ENCODE data around the gene RYR2.

RYR2 gene

GRCh38 chr1:237041795-237042525, at the start of gene RYR2:
Gene RYR2, plus strand, starts transcription at chr1:237042184. Its CDS starts 338 bp downstream, at chr1:237042522.
- DNase-seq = peak in 1 of 2 experiments; percentile 8

GRCh38 chr1:236992449-236992848, 49.5 kb upstream of the RYR2 start:
- no peak for DNase-seq

DNA sequence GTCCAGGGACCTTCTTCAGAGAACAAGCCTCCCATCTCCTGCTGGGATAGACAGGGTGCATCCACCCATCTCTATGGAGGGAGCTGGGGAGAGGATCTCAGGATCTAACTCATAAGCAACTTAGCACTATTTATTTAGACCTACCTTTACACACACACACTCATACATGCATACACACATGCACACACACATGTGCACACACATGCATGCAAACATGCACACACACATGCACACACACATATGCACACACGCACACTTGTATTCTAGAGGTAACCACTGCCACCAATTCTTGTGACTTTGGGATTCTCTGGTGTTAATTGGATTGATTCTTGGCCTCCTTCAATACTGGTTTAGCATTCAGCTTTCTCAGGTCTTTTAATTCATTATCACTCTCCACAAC, 47.5 kb upstream of the RYR2 start:
- no peak for DNase-seq

DNA sequence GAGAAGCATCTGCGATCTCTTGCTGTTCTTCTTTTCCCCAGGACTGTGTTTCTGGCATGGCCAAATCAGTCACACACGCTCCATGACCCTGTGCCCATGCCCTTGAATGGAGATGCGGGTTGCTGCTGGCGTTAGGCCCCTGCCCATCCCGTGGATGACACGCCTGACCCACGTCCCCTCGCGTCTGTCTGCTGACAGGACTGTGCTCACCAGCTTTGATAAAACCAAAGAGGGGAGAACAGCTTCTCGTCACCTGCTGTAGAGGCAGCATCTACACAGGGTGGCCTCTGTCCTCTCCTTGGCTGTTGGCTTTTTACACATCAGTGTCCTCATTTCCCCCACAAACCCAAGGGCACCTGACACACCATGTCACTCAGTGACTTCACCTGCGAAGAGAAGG, 44.6 kb upstream of the RYR2 start:
- no peak for DNase-seq

- no peak for DNase-seq
These were observed 44.1 kb upstream of the RYR2 start for GRCh38 chr1:236997882-236998281.

- DNase-seq = no peak
These were observed 43.4 kb upstream of the RYR2 start for GRCh38 chr1:236998546-236998945.

- DNase-seq = no peak
These were observed 41.8 kb upstream of the RYR2 start for GRCh38 chr1:237000191-237000590.

DNA sequence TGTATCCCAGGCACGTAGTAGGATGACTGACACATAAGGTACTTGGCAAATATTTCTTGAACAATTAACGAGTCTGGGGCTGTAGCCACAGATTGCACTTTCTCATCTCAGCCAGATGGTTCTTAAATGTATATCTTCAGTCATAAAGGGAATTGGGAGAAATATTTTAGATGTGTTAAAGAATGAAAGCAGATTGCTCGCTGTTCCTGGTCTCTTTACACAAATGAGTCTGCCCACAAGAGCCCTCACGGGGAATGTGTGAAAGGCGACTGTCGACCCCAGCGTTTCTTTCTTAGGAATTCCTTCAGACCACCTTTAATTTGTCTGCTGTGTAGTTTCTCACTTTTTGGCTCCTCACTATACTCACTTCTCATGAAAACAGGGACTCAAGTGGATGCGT, 38.5 kb upstream of the RYR2 start:
- no peak for DNase-seq

- DNase-seq = no peak
These were observed 37.9 kb upstream of the RYR2 start, which contains the start of gene MT1HL1 for GRCh38 chr1:237004116-237004515. Gene MT1HL1, minus strand, starts transcription at chr1:237004441. Its CDS starts 69 bp downstream, at chr1:237004372.

DNA sequence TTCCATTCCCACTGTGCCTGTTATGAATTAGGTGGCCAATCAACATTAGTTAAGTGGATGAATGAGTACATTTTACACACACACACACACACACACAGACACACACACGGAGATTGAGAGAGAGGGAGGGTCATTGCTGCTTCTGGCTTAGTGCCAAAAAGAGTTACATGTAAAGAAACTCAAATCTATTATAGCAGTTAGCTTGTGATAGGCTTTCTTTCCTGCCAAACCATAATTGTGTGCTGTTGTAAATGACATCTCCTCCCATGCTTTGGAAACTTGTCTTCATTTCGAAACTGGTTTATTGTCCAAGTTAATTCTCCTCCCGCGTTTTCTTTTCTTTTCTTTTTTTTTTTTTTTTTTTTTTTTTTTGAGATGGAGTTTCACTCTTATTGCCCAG, 36.3 kb upstream of the RYR2 start:
- no peak for DNase-seq

GRCh38 chr1:237007147-237007881, 34.7 kb upstream of the RYR2 start:
- DNase-seq = no peak

DNA sequence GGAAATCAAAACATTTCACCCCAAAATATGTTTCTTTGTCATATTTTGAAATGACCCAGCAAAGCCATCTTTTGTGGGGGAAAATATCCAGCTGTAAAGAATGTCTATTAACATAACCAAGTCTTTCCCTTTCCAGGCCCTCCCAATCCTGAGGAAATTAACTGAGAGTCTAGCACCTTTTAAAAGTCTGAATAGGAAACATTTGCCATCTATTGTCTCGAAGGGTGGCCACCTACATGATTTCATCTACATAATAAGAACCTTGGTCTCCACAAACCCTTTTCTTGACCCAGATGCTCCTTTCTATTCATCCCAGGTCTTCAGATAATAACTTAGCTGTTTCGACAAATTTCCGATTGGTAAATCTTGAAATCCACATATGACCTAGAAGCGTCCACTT, 32.4 kb upstream of the RYR2 start:
- DNase-seq = no peak

DNA sequence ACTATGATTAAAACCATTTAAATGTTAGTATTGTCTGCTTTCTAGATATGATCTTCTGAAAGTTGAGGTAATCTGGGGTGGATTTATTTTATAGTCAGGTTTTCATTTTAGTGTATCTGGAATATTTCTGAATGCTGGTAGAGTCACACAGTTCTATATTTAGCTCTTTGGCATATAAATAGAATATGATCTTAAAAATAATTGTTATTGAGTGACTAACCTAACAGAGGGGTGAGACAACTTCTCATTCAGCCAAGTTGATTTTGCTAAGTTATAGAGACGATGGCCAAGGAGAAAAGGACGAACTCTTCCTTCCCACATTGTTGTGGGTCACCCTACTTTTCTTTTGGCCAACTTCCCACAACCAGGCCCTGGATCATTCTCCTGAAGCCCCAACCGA, 30.6 kb upstream of the RYR2 start:
- DNase-seq = no peak

- no peak for DNase-seq
These were observed 29.6 kb upstream of the RYR2 start for GRCh38 chr1:237012361-237012760.

- no peak for DNase-seq
These were observed 29.1 kb upstream of the RYR2 start for GRCh38 chr1:237012788-237013383.

DNA sequence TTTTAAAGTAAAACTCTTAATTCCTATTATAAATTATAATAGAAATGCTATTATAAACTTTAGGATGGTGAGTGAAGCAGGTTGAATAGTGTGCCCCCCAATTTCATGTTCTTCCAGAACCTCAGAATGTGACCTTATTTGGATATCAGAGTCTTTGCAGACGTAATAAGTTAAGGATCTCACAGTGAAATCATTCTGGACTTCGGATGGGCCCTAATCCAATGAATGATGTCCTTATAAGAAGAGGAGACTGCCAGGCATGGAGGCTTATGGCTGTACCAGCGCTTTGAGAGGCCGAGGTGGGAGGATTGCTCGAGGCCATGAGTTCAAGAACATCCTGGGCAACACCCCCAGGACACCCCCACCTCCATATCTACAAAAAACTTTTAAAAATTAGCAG, 28.4 kb upstream of the RYR2 start:
- DNase-seq = no peak

DNA sequence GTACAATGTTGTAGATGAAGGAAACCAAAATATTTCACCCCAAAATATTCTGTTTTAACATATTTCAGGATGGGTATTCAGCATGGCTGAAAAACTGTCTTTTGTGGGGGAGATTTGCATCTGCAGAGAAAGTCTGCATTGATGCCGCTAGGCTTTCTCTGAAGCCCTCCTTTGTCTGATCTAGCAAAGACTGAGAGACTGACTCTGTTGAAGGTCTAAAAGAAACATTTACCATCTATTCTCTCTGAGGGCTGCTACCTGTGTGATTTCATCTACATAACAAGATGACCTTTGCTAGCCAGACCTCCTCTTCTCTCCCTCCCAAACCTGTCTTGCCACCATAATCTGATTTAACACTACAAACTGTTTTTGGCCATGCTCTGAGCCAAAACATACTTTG, 25.4 kb upstream of the RYR2 start:
- DNase-seq = no peak

DNA sequence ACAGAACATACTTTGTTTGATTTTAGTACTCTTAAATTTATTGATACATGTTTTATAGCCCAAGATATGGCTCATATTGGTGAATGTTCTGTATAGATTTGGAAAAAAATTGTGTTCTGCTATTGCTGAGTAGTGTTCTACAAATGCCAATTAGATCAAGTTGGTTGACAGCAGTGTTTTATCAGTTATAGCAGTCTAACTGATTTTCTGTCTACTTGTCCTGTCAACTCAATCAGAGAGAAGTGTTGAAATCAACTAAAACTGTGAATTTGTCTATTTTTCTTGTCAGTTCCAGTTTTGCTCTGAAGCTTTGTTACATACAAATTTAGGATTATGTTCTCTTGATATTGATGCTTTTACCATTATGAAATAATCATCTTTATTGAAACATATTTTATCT, 23.1 kb upstream of the RYR2 start:
- no peak for DNase-seq

DNA sequence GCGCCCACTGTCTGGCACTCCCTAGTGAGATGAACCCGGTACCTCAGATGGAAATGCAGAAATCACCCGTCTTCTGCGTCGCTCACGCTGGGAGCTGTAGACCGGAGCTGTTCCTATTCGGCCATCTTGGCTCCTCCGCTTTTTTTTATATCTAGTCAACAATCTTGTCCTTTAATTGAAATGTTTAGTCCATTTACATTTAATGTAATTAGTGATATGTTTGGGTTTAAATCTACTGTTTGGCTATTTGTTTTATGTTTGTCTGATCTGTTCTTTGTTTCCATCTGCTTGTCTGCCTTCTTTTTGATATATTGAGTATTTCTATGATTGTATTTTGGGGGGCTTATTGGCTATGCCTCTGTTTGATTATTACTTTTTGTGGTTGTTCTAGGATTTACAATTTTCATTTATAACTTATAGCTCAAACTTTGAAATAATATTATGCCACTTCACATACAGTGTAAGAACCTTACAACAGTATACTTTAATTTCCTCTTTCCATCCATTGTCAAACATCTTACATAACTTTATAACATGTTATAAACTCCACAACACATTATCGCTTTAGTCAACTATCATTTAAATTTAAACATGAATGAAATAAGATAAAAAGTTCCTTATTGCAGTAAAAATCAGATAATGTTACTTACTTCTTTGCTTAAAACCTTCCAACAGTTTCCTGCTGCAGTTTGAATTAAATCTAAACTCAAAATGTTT, 16.5 kb upstream of the RYR2 start:
- no peak for DNase-seq

DNA sequence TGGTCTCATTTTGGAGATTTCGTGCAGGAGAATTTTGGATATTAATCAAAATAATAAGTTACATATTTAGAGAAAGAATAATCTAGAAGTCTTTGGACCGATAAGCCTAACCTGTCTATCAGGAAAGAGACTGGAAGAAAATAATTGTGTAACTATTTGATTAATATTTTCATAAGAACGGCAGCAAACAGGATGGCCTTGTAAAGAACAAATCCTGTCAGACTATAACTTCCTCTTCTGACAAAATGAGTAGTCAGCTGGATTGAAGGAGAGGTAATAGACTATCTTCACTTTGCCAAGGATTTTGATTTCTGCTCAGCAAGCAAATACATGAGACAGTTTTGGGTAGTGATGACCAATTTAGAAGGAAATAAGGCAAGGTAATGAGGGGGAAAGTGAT, 12.7 kb upstream of the RYR2 start:
- no peak for DNase-seq

GRCh38 chr1:237029850-237030535, 12.0 kb upstream of the RYR2 start:
- DNase-seq = no peak

DNA sequence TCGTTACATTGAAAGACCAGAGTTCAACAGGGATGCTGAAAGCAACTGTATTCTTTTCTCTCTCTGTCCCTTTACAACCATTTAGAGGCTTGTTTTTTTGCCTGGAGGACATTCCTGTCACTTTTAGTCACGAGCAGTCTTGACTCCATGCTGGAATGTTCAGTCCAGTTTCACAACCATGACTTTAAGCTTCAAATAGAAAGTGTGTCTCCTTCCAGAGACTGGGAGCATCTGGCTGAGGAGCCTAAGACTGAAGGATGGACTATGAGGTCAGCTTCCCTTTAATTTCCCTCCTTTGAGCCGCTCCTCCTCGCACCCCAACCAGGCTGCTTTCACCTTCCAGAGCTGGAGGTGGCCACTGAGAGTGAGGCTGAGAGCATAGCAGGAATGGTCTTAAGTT, 10.5 kb upstream of the RYR2 start:
- DNase-seq = no peak

- DNase-seq = no peak
These were observed 10.0 kb upstream of the RYR2 start for GRCh38 chr1:237032029-237032428.
